ENCODE data around the gene ALPK3.

Gene ALPK3

DNA sequence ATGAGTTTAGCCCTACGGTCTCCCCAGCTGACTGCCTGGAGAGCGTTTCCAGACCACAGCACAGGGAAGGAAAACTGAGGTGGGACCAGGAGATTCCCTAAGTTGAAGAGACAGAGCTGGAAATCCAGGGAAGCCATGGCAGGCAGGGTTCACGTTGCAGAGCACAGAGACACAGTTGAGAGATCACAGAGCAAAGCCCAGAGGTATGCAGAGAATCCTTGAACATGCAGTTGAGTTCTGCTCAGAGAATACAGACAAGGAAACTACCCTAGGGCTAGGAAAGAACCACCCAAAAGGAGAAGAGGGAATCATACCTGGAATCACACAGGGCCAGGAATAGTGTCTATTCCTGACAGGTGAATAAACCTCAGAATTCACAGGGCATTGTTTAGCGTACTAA lies 81.6 kb downstream of the ALPK3 start:
- Histone ChIP-seq H3K9me3 (ENCODE audit: severe bottlenecking) (no peaks in the 10 kb centered on the region), H3K27ac (no peak overlapping the region), H3K4me3 (ENCODE audit: low read depth, low read length) (no peak overlapping the region), H3K27me3 (ENCODE audit: insufficient read depth, low read depth, severe bottlenecking) (no peaks in the 10 kb centered on the region), H3K36me3 (no peaks in the 10 kb centered on the region)
- no peak for DNase-seq
- TF ChIP-seq, protein P1, sequence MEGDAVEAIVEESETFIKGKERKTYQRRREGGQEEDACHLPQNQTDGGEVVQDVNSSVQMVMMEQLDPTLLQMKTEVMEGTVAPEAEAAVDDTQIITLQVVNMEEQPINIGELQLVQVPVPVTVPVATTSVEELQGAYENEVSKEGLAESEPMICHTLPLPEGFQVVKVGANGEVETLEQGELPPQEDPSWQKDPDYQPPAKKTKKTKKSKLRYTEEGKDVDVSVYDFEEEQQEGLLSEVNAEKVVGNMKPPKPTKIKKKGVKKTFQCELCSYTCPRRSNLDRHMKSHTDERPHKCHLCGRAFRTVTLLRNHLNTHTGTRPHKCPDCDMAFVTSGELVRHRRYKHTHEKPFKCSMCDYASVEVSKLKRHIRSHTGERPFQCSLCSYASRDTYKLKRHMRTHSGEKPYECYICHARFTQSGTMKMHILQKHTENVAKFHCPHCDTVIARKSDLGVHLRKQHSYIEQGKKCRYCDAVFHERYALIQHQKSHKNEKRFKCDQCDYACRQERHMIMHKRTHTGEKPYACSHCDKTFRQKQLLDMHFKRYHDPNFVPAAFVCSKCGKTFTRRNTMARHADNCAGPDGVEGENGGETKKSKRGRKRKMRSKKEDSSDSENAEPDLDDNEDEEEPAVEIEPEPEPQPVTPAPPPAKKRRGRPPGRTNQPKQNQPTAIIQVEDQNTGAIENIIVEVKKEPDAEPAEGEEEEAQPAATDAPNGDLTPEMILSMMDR (IDR thresholded peaks at IDR 0.05; ENCODE audit: low read depth, low read length) = no peak

DNA sequence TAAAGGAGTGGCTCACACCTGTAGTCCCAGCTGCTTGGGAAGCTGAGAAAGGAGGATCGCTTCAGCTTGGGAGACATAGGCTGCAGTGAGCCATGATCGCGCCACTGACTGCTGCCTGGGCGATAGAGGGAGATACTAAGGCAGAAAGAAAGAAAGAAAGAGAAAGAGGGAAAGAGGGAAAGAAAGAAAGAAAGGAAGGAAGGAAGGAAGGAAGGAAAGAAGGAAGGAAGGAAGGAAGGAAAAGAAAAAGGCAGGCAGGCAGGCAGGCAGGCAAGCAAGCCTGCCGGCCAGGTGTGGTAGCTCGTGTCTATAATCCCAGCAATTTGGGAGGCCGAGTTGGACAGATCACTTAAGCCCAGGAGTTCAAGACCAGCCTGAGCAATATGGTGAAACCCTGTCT lies 82.6 kb downstream of the ALPK3 start:
- Histone ChIP-seq H3K27ac (no peak overlapping the region), H3K36me3 (no peaks in the 10 kb centered on the region), H3K4me3 (ENCODE audit: low read depth, low read length) (no peak overlapping the region), H3K9me3 (ENCODE audit: severe bottlenecking) (no peaks in the 10 kb centered on the region), H3K27me3 (ENCODE audit: insufficient read depth, low read depth, severe bottlenecking) (no peaks in the 10 kb centered on the region)
- DNase-seq = no peak
- TF ChIP-seq, protein P1 (IDR thresholded peaks at IDR 0.05; ENCODE audit: low read depth, low read length) = no peak

DNA sequence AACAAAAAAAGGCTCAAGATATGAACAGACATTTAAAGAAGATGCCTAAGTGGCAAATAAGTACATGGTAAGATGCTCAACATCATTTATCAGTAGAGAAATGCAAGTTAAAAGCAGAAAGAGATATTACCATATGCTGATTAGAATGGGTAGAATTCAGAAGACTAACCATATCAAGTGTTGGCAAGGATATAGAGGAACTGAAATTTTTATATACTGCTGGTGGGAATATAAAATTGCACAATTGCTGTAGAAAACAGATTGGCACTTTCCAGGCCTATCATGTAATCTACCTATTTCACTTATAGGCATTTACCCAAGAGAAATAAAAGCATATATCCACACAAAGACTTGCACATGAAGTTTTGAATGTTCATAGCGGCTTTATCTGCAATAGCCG lies 84.4 kb downstream of the ALPK3 start:
- Histone ChIP-seq H3K36me3 (no peaks in the 10 kb centered on the region), H3K4me3 (ENCODE audit: low read depth, low read length) (no peak overlapping the region), H3K9me3 (ENCODE audit: severe bottlenecking) (no peaks in the 10 kb centered on the region), H3K27me3 (ENCODE audit: insufficient read depth, low read depth, severe bottlenecking) (no peaks in the 10 kb centered on the region), H3K27ac (no peak overlapping the region)
- TF ChIP-seq, protein P1 (IDR thresholded peaks at IDR 0.05; ENCODE audit: low read depth, low read length) = no peak
- DNase-seq = no peak

DNA sequence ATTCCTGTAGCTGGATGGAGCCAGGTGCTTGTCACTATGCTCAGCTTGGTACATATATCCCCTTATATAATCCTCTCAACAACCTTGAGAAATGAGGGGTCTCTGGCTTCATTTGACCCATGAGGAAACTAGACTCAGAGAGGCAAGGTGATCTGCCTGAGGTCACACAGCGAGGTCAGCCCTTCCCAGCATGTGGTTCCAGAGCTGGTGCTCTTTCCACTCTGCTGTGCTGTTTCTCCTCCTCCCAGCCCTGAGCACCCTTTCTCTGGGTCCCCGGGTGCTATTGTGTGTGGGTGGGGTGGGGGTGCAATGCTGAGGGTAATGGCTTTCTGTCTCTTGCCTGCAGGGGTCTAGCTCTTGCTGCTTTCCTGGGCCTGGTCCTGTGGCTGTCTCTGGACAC lies 86.6 kb downstream of the ALPK3 start:
- Histone ChIP-seq H3K4me3 (ENCODE audit: low read depth, low read length) (no peak overlapping the region), H3K27me3 (ENCODE audit: insufficient read depth, low read depth, severe bottlenecking) (no peaks in the 10 kb centered on the region), H3K9me3 (ENCODE audit: severe bottlenecking) (no peaks in the 10 kb centered on the region), H3K36me3 (no peaks in the 10 kb centered on the region), H3K27ac (no peak overlapping the region)
- no peak for DNase-seq
- TF ChIP-seq, protein P1 (IDR thresholded peaks at IDR 0.05; ENCODE audit: low read depth, low read length) = no peak

DNA sequence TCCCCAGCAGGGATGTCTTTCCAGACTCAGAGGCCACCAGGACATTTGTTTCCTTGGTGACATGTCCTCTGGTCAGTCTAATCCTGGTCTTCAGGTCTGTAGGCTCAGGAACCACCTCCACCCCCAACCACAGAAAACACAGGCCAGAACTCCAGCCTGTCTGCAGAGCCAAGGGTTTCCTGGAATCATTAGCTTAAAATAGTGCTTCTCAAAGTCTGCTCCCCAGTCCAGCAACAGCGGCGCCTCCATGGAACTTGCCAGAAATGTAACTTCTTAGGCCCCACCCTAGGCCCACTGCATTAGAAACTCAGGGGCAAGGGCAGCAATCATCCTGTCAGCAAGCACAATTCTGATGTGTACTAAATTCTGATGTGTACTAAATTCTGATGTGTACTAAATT lies 87.3 kb downstream of the ALPK3 start:
- DNase-seq = no peak
- no peaks in the 10 kb centered on the region for H3K27me3 ChIP-seq (ENCODE audit: insufficient read depth, low read depth, severe bottlenecking)
- H3K36me3 ChIP-seq = no peaks in the 10 kb centered on the region
- H3K4me3 ChIP-seq (ENCODE audit: low read depth, low read length) = no peak overlapping the region
- TF ChIP-seq, protein P1 (IDR thresholded peaks at IDR 0.05; ENCODE audit: low read depth, low read length) = no peak
- no peak overlapping the region for H3K27ac ChIP-seq
- no peaks in the 10 kb centered on the region for H3K9me3 ChIP-seq (ENCODE audit: severe bottlenecking)
